ENCODE measurements around the gene RAB40A. TPM values are rescaled to one million over a fixed set of nuclear protein-coding genes. Genes with fewer than 3 reads are reported as not detected.

Gene RAB40A
- total RNA-seq, 1 donor from 2014 or later, result 0.23 TPM

DNA sequence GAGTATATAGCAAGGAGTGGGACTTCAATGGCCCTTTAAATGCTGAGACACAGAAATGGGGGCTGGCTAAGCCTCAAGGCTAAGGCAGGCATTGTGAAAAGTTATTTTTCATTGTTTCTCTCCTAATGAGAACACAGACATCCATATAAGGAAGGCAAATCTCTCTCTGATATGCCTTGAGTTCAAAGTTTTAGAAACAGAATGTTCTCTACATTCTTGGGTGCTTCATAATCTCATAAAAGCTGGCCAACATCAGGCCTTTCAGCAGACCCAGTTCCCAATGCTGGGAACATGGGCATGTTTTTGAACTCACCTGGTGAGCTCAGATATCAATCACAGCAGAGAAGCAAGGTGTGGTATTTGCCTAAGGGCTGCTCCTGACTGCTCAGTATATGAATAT is 19.4 kb upstream of the RAB40A start:
- no peak for DNase-seq (ENCODE audit: low read depth)
- TF ChIP-seq, protein P1, sequence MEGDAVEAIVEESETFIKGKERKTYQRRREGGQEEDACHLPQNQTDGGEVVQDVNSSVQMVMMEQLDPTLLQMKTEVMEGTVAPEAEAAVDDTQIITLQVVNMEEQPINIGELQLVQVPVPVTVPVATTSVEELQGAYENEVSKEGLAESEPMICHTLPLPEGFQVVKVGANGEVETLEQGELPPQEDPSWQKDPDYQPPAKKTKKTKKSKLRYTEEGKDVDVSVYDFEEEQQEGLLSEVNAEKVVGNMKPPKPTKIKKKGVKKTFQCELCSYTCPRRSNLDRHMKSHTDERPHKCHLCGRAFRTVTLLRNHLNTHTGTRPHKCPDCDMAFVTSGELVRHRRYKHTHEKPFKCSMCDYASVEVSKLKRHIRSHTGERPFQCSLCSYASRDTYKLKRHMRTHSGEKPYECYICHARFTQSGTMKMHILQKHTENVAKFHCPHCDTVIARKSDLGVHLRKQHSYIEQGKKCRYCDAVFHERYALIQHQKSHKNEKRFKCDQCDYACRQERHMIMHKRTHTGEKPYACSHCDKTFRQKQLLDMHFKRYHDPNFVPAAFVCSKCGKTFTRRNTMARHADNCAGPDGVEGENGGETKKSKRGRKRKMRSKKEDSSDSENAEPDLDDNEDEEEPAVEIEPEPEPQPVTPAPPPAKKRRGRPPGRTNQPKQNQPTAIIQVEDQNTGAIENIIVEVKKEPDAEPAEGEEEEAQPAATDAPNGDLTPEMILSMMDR (conservative IDR thresholded peaks at IDR 0.05; ENCODE audit: low read depth, low read length), result no peak
- H3K4me3 ChIP-seq (ENCODE audit: low read depth, low read length), result no peak overlapping the region

DNA sequence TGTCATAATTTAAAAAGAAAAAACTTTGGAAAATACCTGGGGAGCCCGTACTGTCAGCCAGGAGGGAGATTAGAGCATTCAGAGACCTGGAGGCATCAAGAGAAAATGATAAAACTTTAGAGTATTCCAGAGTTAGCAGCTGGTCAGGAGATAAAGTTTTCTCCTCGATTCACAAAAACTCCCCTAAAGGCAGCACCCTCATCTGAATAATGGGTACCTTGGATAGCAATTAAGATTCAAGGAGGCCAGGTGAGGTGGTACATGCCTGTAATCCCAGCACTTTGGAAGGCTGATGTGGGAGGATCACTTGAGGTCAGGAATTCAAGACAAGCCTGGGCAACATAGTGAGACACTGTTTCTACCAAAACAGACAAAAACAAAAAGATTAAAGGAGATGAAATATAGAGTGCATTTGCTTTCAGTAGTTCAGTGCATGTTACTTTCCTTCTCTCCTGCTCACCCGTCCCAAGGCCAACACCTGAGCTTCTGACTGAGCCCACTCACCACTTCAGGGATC is 18.6 kb upstream of the RAB40A start:
- no peak for DNase-seq (ENCODE audit: low read depth)
- TF ChIP-seq, protein P1 (conservative IDR thresholded peaks at IDR 0.05; ENCODE audit: low read depth, low read length), result no peak
- no peak overlapping the region for H3K4me3 ChIP-seq (ENCODE audit: low read depth, low read length)

DNA sequence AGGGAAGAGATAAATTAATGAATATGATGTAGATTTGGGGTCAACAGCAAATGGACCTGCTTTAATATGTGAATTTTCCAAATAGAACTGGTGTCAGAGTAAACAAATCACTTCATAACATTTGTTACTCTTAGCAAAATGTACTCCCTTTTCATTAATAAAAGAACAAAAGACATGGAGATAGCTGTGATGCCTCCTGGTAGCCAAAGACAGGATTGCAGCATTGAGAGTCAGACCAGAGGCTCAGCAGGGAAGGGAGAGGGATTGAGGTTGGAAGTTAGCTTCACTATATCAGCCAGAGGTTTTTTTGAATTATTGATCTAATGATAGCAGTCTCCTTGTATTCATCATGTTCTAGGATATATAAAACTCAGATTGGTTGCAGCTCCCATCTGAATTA is 17.4 kb upstream of the RAB40A start:
- no peak for DNase-seq (ENCODE audit: low read depth)
- no peak overlapping the region for H3K4me3 ChIP-seq (ENCODE audit: low read depth, low read length)
- TF ChIP-seq, protein P1 (conservative IDR thresholded peaks at IDR 0.05; ENCODE audit: low read depth, low read length), result no peak

DNA sequence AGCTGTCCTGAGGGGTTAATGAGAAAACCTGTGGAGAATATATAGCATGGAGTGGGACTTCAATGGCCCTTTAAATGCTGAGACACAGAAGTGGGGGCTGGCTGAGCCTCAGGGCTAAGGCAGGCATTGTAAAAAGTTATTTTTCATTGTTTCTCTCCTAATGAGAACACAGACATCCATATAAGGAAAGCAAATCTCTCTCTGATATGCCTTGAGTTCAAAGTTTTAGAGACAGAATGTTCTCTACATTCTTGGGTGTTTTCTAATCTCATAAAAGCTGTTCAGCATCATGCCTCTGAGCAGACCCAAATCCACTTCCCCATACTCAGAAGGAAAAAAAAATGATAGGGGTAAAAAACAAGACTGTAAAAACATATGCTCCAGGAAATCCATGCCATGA is 16.8 kb upstream of the RAB40A start:
- no peak overlapping the region for H3K4me3 ChIP-seq (ENCODE audit: low read depth, low read length)
- no peak for DNase-seq (ENCODE audit: low read depth)
- TF ChIP-seq, protein P1 (conservative IDR thresholded peaks at IDR 0.05; ENCODE audit: low read depth, low read length), result no peak

DNA sequence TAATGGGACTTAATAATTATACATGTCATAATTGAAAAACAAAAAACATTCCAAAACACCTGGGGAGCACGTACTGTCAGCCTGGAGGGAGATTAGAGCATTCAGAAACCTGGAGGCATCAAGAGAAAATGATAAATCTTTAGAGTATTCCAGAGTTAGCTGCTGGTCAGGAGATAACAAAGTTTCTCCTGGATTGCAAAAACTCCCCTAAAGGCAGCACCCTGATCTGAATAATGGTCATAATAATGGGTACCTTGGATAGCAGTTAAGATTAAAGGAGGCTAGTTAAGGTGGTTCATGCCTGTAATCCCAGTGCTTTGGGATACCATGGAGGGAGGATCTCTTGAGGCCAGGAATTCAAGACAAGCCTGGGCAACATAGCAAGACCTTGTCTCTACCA is 15.9 kb upstream of the RAB40A start:
- DNase-seq (ENCODE audit: low read depth), result no peak
- TF ChIP-seq, protein P1 (conservative IDR thresholded peaks at IDR 0.05; ENCODE audit: low read depth, low read length), result no peak
- H3K4me3 ChIP-seq (ENCODE audit: low read depth, low read length), result no peak overlapping the region

DNA sequence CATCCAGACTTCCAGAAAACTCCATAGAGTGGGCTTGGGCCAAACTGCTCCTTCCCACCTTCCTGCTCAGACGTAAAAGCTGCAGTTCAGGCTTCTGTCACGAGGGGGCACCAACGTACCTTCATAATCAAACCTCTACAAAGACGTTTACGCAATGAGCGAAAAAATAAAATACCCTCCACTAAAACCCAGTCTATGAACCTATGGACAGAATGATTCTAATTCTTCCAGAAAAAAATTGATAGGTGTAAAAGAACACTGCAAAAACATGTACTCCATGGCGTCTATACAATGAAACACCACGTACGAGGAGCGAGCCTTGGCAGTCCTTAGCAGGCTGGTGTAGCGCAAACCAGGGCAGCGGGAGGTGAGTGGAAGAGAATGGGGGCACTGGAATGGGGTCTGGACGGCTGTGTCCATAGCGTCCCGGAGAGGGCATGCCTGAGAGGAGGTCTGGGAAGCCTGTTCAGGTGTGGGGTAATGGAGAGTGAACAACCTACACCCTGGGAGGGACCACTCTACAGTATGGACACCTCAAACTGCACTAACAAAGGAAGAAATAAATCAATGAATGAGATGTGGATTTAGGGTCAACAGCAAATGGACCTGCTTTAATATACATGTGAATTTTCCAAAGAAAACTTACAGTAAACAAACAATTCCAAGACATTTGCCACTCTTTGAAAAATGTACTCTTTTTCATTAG is 14.4 kb upstream of the RAB40A start:
- peak overlapping the region; percentile 47 for H3K4me3 ChIP-seq (ENCODE audit: low read depth, low read length)
- no peak for DNase-seq (ENCODE audit: low read depth)
- TF ChIP-seq, protein P1 (conservative IDR thresholded peaks at IDR 0.05; ENCODE audit: low read depth, low read length), result peak; percentile 76

DNA sequence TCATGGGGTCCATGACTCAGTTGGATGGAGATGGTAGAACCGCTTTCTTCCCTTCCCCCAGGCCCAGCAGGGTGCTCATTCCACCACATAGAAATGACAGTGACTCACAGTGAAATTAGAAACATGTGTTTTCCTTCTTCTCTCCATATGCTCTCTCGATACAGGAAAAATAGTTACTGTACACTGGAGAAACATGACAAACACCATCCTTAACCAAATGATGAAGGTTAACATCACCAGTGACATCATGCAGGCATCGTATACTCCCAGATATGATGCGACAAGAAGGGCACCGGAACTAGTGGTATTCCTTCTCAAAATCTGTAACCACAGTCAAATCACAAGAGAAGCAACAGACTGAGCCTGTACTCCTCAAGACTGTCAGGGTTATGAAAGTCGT is 11.7 kb upstream of the RAB40A start:
- DNase-seq (ENCODE audit: low read depth), result no peak
- TF ChIP-seq, protein P1 (conservative IDR thresholded peaks at IDR 0.05; ENCODE audit: low read depth, low read length), result no peak
- H3K4me3 ChIP-seq (ENCODE audit: low read depth, low read length), result no peak overlapping the region

All from epithelial cell of proximal tubule (primary cell).